HepG2 (cell line): ENCODE measurements around the gene OPRM1. TPM values are rescaled to one million over a fixed set of nuclear protein-coding genes. Genes with fewer than 3 reads are reported as not detected.

Experiments used
- ATAC-seq: fragments of 200-7000 bp; cut with Tn5 transposase; 3 replicates; pipeline ENCODE4 v1.9.1; 2020; ENCODE audit warnings: mild to moderate bottlenecking, moderate library complexity
- BruUV-seq: library from RNA; stranded (reverse); fragments of 400-500 nt; replicated peaks from 2 replicates; lab custom pipeline; 2021; lab: Mats Ljungman, UMichigan
- CTCF ChIA-PET: fragments of 300-600 bp; formaldehyde crosslinking; extraction: SDS; loops from one replicate; lab custom pipeline; 2021; ENCODE audit warnings: low total read pairs, inconsistent platforms, low intra/inter-chr PET ratio; lab: Yijun Ruan, JAX
- POLR2A ChIA-PET: fragments of 350-600 bp; sonication (Branson Sonifier 250); formaldehyde crosslinking; loops from one replicate; lab custom pipeline; 2020; ENCODE audit warnings: antibody characterized with exemption, inconsistent platforms; lab: Yijun Ruan, JAX
- DNase-seq: peaks from one replicate; pipeline ENCODE4 v3.0.0-alpha.2; 2015; ENCODE audit warnings: low spot score
- FAIRE-seq: peaks from 3 replicates; lab custom pipeline; 2011; peaks lifted over from hg19 to GRCh38; lab: Jason Lieb, UNC
- H2AFZ ChIP-seq: one replicate; pipeline ENCODE4 v1.6.1; 2011; ENCODE audit warnings: low read length, inconsistent platforms
- H3K27ac ChIP-seq: fragments of 300-600 bp; 3 replicates; pipeline ENCODE4 v1.8.0; 2011; ENCODE audit warnings: mixed run types, mild to moderate bottlenecking, mixed read lengths, low read length, inconsistent platforms; ENCODE audit not compliant: insufficient read depth; ENCODE audit errors: extremely low read length
- H3K27me3 ChIP-seq, 2 experiments: fragments of 200-600 bp in 1 of 2; 2 replicates in 1 of 2; 3 replicates in 1 of 2; pipeline versions ENCODE4 v1.6.0 to v1.8.0; 2011; ENCODE audit warnings: low read length in 2 of 2, mild to moderate bottlenecking in 2 of 2, moderate library complexity in 2 of 2, inconsistent platforms in 1 of 2; ENCODE audit not compliant: insufficient read depth in 2 of 2, control insufficient read depth in 1 of 2
- H3K36me3 ChIP-seq, 2 experiments: fragments of 200-600 bp in 1 of 2; replicated peaks in 1 of 2; 2 replicates in 1 of 2; 3 replicates in 1 of 2; pipeline versions ENCODE4 v1.5.1 to v1.8.0; 2011; ENCODE audit warnings: low read length in 2 of 2, inconsistent platforms in 1 of 2; ENCODE audit not compliant: insufficient read depth in 2 of 2, control insufficient read depth in 1 of 2
- H3K4me1 ChIP-seq: 2 replicates; pipeline ENCODE4 v1.5.1; 2012; ENCODE audit warnings: low read length, inconsistent platforms; ENCODE audit not compliant: insufficient read depth
- H3K4me2 ChIP-seq: 2 replicates; pipeline ENCODE4 v1.6.0; 2011; ENCODE audit warnings: low read depth, low read length, inconsistent platforms
- H3K4me3 ChIP-seq, 3 experiments: fragments of 200-600 bp in 1 of 3; sonication (generic), shearing (Covaris generic) in 1 of 3; replicated peaks in 1 of 3; 2 replicates each; pipeline ENCODE4 v1.5.1; 2011 to 2016; ENCODE audit warnings: low read length in 3 of 3, inconsistent platforms in 2 of 3, low read depth in 2 of 3, mild to moderate bottlenecking in 2 of 3, control low read depth in 1 of 3, mixed read lengths in 1 of 3; ENCODE audit not compliant: insufficient read depth in 1 of 3
- H3K79me2 ChIP-seq: one replicate; pipeline ENCODE4 v1.6.1; 2011; ENCODE audit warnings: low read length, inconsistent platforms; ENCODE audit not compliant: insufficient read depth
- H3K9ac ChIP-seq: 2 replicates; pipeline ENCODE4 v1.6.0; 2011; ENCODE audit warnings: mild to moderate bottlenecking, low read depth, low read length, inconsistent platforms; ENCODE audit not compliant: insufficient read depth
- H3K9me3 ChIP-seq: 2 replicates; pipeline ENCODE4 v1.5.1; 2012; ENCODE audit warnings: mild to moderate bottlenecking, low read length
- H4K20me1 ChIP-seq: 2 replicates; pipeline ENCODE4 v1.6.0; 2011; ENCODE audit warnings: inconsistent platforms, mild to moderate bottlenecking, low read length, moderate library complexity; ENCODE audit not compliant: insufficient read depth
- ADNP ChIP-seq: sonication (generic); formaldehyde crosslinking; IDR thresholded peaks from 2 replicates; pipeline ENCODE4 v1.4.0; 2020; ENCODE audit warnings: missing genetic modification reagents
- CREBL2 ChIP-seq: sonication (generic); formaldehyde crosslinking; IDR thresholded peaks from 2 replicates; pipeline ENCODE4 v1.8.1; 2023; ENCODE audit warnings: missing genetic modification reagents, mild to moderate bottlenecking, borderline replicate concordance
- FOSL2 ChIP-seq: sonication (generic); formaldehyde crosslinking; IDR thresholded peaks from 2 replicates; pipeline ENCODE4 v1.4.0; 2020; ENCODE audit warnings: missing genetic modification reagents
- HNRNPH1 ChIP-seq: fragments of 200-400 bp; formaldehyde crosslinking; optimal IDR thresholded peaks from 2 replicates; pipeline ENCODE3; 2017; ENCODE audit warnings: mild to moderate bottlenecking, low read depth, low read length
- JUND ChIP-seq: sonication (generic); formaldehyde crosslinking; IDR thresholded peaks from 2 replicates; pipeline ENCODE4 v1.8.0; 2022; ENCODE audit warnings: mild to moderate bottlenecking, missing genetic modification reagents
- ZBTB40 ChIP-seq, 2 experiments: fragments of 450-650 bp in 1 of 2; sonication (generic) in 1 of 2; formaldehyde crosslinking in 1 of 2; IDR thresholded peaks; 2 replicates each; pipeline versions ENCODE4 v1.6.1 to v1.8.0; 2016 to 2022; ENCODE audit warnings: antibody characterized with exemption in 1 of 2, mild to moderate bottlenecking in 1 of 2, missing genetic modification reagents in 1 of 2
- ZNF253 ChIP-seq: sonication (generic); formaldehyde crosslinking; IDR thresholded peaks from 2 replicates; pipeline ENCODE4 v1.8.0; 2022; ENCODE audit warnings: mild to moderate bottlenecking, missing genetic modification reagents, borderline replicate concordance
- ZNF784 ChIP-seq: sonication (generic); formaldehyde crosslinking; IDR thresholded peaks from 2 replicates; pipeline ENCODE4 v1.5.1; 2020; ENCODE audit warnings: missing genetic modification reagents, mild to moderate bottlenecking, borderline replicate concordance
- WGBS: methylation state at CpG from one replicate; pipeline ENCODE4 v1.1.6; 2017; ENCODE audit warnings: low lambda C conversion rate; 5-methylcytosine and 5-hydroxymethylcytosine counted together
- in situ Hi-C: cut with HindIII; loops from 2 replicates; pipeline ENCODE4 v1.10.0; 2017; ENCODE audit warnings: low pct_unique_long_range_greater_than_20kb; ENCODE audit not compliant: extremely low pct_ligation_motif_present
- intact Hi-C: fragments of 100-400 bp; cut with micrococcal nuclease; formaldehyde crosslinking; loops from one replicate; pipeline ENCODE4 v1.10.0; 2022; ENCODE audit not compliant: unreplicated experiment
- polyA plus RNA-seq, 8 experiments: library from polyadenylated mRNA; depleted of rRNA in 3 of 8; stranded (reverse) in 7 of 8; unstranded in 1 of 8; fragments of >200 nt; fragmentation: Illumina TruSeq in 4 of 8; extraction: Trizol in 4 of 8; gene quantifications; 2 replicates each; pipeline versions ENCODE4 v1.2.1 to v1.2.3, GENCODE V29; 2011 to 2016; ENCODE audit warnings: low read depth in 4 of 8, missing spikeins in 1 of 8, mixed read lengths in 1 of 8; ENCODE audit not compliant: insufficient read depth in 1 of 8
- total RNA-seq, 5 experiments: library from RNA; depleted of rRNA; stranded (reverse); fragments of >200 nt; fragmentation: Illumina TruSeq; extraction: Trizol; gene quantifications; 2 replicates each; pipeline ENCODE4 v1.2.3, GENCODE V29; 2016; ENCODE audit warnings: low read depth in 1 of 5
- TF ChIP-seq, protein P1 (sequence below), 2 experiments: IDR thresholded peaks; 2 replicates each; pipeline ENCODE4 v1.6.1; 2011 to 2012; ENCODE audit warnings: low read length in 2 of 2, borderline replicate concordance in 1 of 2, low read depth in 1 of 2, mild to moderate bottlenecking in 1 of 2, moderate library complexity in 1 of 2

OPRM1 gene
- total and polyA plus RNA-seq, 2 of the 13 experiments (the other 11 are each of a cell fraction or from before 2014, with no cell fraction given), result not detected

- TF ChIP-seq ZNF253 (CRISPR knock-in tag) (no peak), JUND (CRISPR knock-in tag) (no peak)
- TF ChIP-seq, protein P1, sequence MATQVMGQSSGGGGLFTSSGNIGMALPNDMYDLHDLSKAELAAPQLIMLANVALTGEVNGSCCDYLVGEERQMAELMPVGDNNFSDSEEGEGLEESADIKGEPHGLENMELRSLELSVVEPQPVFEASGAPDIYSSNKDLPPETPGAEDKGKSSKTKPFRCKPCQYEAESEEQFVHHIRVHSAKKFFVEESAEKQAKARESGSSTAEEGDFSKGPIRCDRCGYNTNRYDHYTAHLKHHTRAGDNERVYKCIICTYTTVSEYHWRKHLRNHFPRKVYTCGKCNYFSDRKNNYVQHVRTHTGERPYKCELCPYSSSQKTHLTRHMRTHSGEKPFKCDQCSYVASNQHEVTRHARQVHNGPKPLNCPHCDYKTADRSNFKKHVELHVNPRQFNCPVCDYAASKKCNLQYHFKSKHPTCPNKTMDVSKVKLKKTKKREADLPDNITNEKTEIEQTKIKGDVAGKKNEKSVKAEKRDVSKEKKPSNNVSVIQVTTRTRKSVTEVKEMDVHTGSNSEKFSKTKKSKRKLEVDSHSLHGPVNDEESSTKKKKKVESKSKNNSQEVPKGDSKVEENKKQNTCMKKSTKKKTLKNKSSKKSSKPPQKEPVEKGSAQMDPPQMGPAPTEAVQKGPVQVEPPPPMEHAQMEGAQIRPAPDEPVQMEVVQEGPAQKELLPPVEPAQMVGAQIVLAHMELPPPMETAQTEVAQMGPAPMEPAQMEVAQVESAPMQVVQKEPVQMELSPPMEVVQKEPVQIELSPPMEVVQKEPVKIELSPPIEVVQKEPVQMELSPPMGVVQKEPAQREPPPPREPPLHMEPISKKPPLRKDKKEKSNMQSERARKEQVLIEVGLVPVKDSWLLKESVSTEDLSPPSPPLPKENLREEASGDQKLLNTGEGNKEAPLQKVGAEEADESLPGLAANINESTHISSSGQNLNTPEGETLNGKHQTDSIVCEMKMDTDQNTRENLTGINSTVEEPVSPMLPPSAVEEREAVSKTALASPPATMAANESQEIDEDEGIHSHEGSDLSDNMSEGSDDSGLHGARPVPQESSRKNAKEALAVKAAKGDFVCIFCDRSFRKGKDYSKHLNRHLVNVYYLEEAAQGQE (IDR thresholded peaks at IDR 0.05; ENCODE audit: borderline replicate concordance in 1 of 2, low read depth in 1 of 2, low read length in 2 of 2), result no peak
Measured at GRCh38 chr6:154277629-154278017, 238.6 kb downstream of the OPRM1 start (continued).

- in situ Hi-C loops (no loop called here), intact Hi-C loops (no loop called here)
- no peak for ATAC-seq
- Histone ChIP-seq H3K36me3 (no peaks in the 10 kb centered on the region), H3K4me2 (no peak overlapping the region), H3K79me2 (no peaks in the 10 kb centered on the region), H3K4me1 (no peaks in the 10 kb centered on the region), H2AFZ (no peak overlapping the region), H3K9ac (no peak overlapping the region), H3K27ac (no peak overlapping the region), H3K27me3 (no peaks in the 10 kb centered on the region), H4K20me1 (no peaks in the 10 kb centered on the region), H3K4me3 (no peak overlapping the region), H3K9me3 (no peaks in the 10 kb centered on the region)
- BruUV-seq, result no TSS peak
- ChIA-PET POLR2A (no interaction called here), CTCF (no interaction called here)
- no peak for FAIRE-seq
- WGBS, result 37% methylated on average over 2 of the region's 2 CpGs
- no peak for DNase-seq
- TF ChIP-seq ZBTB40 (IDR thresholded peaks at IDR 0.05) (no peak), ZBTB40 (CRISPR knock-in tag; IDR thresholded peaks at IDR 0.05) (no peak), ZNF784 (CRISPR knock-in tag) (no peak), ADNP (CRISPR knock-in tag) (no peak), CREBL2 (CRISPR knock-in tag) (no peak), FOSL2 (CRISPR knock-in tag) (no peak), HNRNPH1 (no peak)
Measured at GRCh38 chr6:154280521-154280920, 241.5 kb downstream of the OPRM1 start.
